Pericardium fibroblast (primary cell): ENCODE data around the gene TXNRD2. TPM values are rescaled to one million over a fixed set of nuclear protein-coding genes. Genes with fewer than 3 reads are reported as not detected.

ENCODE experiments used
- total RNA-seq: library from RNA; depleted of rRNA; stranded (reverse); fragments of >200 nt; gene quantifications from 2 replicates; pipeline ENCODE4 v1.2.3, GENCODE V29; 2015

Gene TXNRD2
- total RNA-seq = 6.7 and 15.3 TPM in 2 replicates

DNA sequence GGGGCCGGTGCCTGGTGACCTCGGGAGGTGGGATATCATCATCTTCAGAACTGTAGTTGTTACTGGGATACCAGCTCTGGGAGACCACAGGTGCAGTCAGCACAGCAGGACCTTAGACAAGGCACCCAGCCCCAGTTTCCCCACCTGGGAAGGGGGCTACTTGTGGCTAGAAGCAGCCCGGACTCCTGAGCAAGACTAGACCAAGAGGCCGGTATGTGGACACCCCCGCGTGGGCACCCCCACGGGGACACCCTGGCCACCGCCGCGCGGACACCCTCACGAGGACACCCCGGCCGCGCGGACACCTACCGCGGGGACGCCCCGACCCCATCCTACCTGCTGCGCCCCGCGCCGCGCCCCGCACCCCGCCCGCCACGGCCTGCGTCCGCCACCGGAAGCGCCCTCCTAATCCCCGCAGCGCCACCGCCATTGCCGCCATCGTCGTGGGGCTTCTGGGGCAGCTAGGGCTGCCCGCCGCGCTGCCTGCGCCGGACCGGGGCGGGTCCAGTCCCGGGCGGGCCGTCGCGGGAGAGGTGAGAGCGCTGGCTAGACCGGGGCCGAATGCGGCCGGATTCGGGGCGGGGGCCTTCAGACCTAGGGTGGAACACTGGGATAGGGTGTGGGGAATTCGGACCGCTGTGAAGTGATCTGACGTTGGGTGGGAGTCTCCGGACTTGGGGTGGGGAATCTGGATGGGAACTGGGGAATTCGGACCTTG lies at the start of gene TXNRD2, which contains the start of gene COMT:
Gene TXNRD2 (minus strand): TSS at position 454 of the 718 bp plus-strand sequence. CDS start 15 bp downstream, at position 439.
Gene COMT (plus strand): TSS at position 408 of the 718 bp plus-strand sequence. CDS start 20,755 bp downstream, outside the sequence.

DNA sequence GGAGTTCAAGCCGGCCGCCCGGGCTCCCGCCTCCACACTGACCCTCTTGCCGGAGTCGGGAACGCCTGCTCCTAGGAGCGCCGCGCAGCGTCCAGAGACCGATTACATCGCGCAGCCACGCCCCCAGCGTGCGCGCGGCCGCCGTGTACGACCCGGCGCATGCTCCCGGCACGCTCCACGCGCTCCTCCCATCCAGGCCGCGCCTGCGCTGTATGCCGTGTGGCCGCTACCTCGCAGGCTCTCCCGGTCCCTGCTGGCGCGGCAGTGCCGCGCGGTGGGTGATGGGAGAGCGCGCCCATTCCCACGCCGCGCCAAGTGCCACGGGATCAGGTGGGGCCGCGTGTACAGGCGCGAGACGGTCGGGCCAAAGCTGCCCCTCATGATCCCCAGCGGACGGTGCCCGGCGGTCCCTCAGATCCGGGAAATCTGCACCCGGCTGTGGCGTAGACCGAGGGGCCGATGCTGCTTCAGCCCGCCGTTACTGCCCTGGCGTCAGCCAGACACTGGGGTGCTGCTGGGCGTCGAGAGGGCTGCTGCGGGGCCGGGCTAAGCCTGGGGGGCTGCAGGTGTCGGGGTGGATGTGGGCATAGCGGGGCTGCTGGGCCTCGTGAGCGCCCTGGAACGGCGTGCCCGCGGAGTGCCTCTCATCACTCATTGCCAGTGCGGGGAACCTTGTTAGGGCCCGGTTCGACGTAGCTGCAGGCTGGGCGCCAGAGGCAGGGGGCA lies 86.7 kb downstream of the TXNRD2 start, which contains the start of the genes GNB1L and RTL10:
Gene GNB1L (minus strand): TSS at position 97 of the 726 bp plus-strand sequence. CDS start 33,519 bp downstream, outside the sequence.
Gene RTL10 (minus strand): TSS at position 97 of the 726 bp plus-strand sequence. CDS start 2,613 bp downstream, outside the sequence.

Other genes starting within 250 kb of the TXNRD2 start
- gene SEPTIN5, start 227.3 kb downstream of the TXNRD2 start, total RNA-seq = 23.6 and 30.8 TPM in 2 replicates
- gene GP1BB, start 218.3 kb downstream of the TXNRD2 start, total RNA-seq = 8.9 and 13.4 TPM in 2 replicates
- 0.09 TPM in 1 of 2 replicates, not detected in the other for gene TBX1, start 181.0 kb downstream of the TXNRD2 start, total RNA-seq
- gene GNB1L, start 86.9 kb downstream of the TXNRD2 start, total RNA-seq = 6.6 and 7.2 TPM in 2 replicates
- 9.0 and 10.7 TPM in 2 replicates for gene RTL10, start 86.9 kb downstream of the TXNRD2 start, total RNA-seq
- gene COMT, start within 50 bp of the TXNRD2 start, total RNA-seq = 236 and 328 TPM in 2 replicates
- gene ARVCF, start 75.0 kb upstream of the TXNRD2 start, total RNA-seq = 14.5 and 18.3 TPM in 2 replicates
- gene TANGO2, start 79.3 kb upstream of the TXNRD2 start, total RNA-seq = 22.4 and 34.1 TPM in 2 replicates
- gene DGCR8, start 138.4 kb upstream of the TXNRD2 start, total RNA-seq = 13.8 and 18.0 TPM in 2 replicates
- 233 and 302 TPM in 2 replicates for gene RANBP1, start 174.3 kb upstream of the TXNRD2 start, total RNA-seq
- 26.6 and 39.4 TPM in 2 replicates for gene TRMT2A, start 175.4 kb upstream of the TXNRD2 start, total RNA-seq
- gene ZDHHC8, start 190.0 kb upstream of the TXNRD2 start, total RNA-seq = 22.9 and 28.9 TPM in 2 replicates
- 0.17 TPM in 1 of 2 replicates, not detected in the other for gene CCDC188, start 209.2 kb upstream of the TXNRD2 start, total RNA-seq